Chondrocyte (in vitro differentiated cells): ENCODE measurements around the gene PHF1. TPM values are rescaled to one million over a fixed set of nuclear protein-coding genes. Genes with fewer than 3 reads are reported as not detected.
A peak's percentile ranks its signal among the peaks of the same experiment; 100 is the strongest.

ENCODE experiments used
- DNase-seq: peaks from one replicate; pipeline ENCODE4 v3.0.0; 2021; ENCODE audit warnings: mixed read lengths, low spot score
- H3K27ac Mint-ChIP-seq: one replicate; pipeline ENCODE4 v1.8.0; 2021; ENCODE audit warnings: mild to moderate bottlenecking, moderate library complexity, mixed read lengths; ENCODE audit not compliant: unreplicated experiment
- H3K27me3 Mint-ChIP-seq: 2 replicates; pipeline ENCODE4 v1.8.0; 2021; ENCODE audit warnings: low read depth, mixed read lengths
- H3K36me3 Mint-ChIP-seq: 2 replicates; pipeline ENCODE4 v1.8.0; 2021; ENCODE audit warnings: low read depth, mixed read lengths
- H3K4me1 Mint-ChIP-seq: 2 replicates; pipeline ENCODE4 v1.8.0; 2021; ENCODE audit warnings: low read depth, mild to moderate bottlenecking, mixed read lengths
- H3K4me3 Mint-ChIP-seq: one replicate; pipeline ENCODE4 v1.8.0; 2021; ENCODE audit warnings: mild to moderate bottlenecking, moderate library complexity, mixed read lengths; ENCODE audit not compliant: unreplicated experiment
- H3K9me3 Mint-ChIP-seq: 2 replicates; pipeline ENCODE4 v1.8.0; 2021; ENCODE audit warnings: low read depth, mixed read lengths
- CTCF ChIP-seq: fragments of 200-600 bp; sonication (generic); IDR thresholded peaks from 2 replicates; pipeline ENCODE4 v1.5.0; 2021; ENCODE audit warnings: antibody characterized with exemption, mild to moderate bottlenecking, moderate library complexity
- total RNA-seq: library from RNA; stranded (reverse); gene quantifications from 3 replicates; pipeline ENCODE4 v1.2.1, GENCODE V29; 2021

Gene PHF1
- total RNA-seq, 1 donor from 2014 or later = 43.2 TPM

GRCh38 chr6:33416386-33417127, 5.7 kb downstream of the PHF1 start:
- Mint-ChIP-seq H3K27ac (peak overlapping the region; percentile 99), H3K4me3 (peak overlapping the region; percentile 99), H3K27me3 (no peaks in the 10 kb centered on the region), H3K36me3 (peaks cover 12% of the 10 kb centered on the region), H3K4me1 (peaks cover 71% of the 10 kb centered on the region), H3K9me3 (no peaks in the 10 kb centered on the region)
- TF ChIP-seq CTCF = no peak
- no peak for DNase-seq

- Mint-ChIP-seq H3K4me1 (peaks cover 70% of the 10 kb centered on the region), H3K36me3 (peaks cover 12% of the 10 kb centered on the region), H3K9me3 (no peaks in the 10 kb centered on the region), H3K27ac (peak overlapping the region; percentile 99), H3K27me3 (no peaks in the 10 kb centered on the region), H3K4me3 (peak overlapping the region; percentile 99)
- TF ChIP-seq CTCF = no peak
- no peak for DNase-seq
These were observed 6.5 kb downstream of the PHF1 start for GRCh38 chr6:33417128-33417902.

- peak; percentile 72 for TF ChIP-seq CTCF
- peaks cover 15% of the 10 kb centered on the region for H3K36me3 Mint-ChIP-seq
- DNase-seq = peak; percentile 100
- H3K27ac Mint-ChIP-seq = peak within 1 kb of the TSS; percentile 99
- no peaks in the 10 kb centered on the region for H3K27me3 Mint-ChIP-seq
- H3K4me3 Mint-ChIP-seq = peak within 1 kb of the TSS; percentile 99
- no peaks in the 10 kb centered on the region for H3K9me3 Mint-ChIP-seq
- H3K4me1 Mint-ChIP-seq = peaks cover 64% of the 10 kb centered on the region
These were observed 7.3 kb downstream of the PHF1 start, which contains the start of gene CUTA for GRCh38 chr6:33417903-33418689. CUTA (minus strand) TSS chr6:33418107; CDS start chr6:33418000, 107 bp downstream.

GRCh38 chr6:33418690-33419291, 8.0 kb downstream of the PHF1 start:
- no peaks in the 10 kb centered on the region for H3K9me3 Mint-ChIP-seq
- no peak for DNase-seq

More at GRCh38 chr6:33418690-33419291, 8.0 kb downstream of the PHF1 start:
- H3K36me3 Mint-ChIP-seq = peaks cover 15% of the 10 kb centered on the region
- H3K4me1 Mint-ChIP-seq = peaks cover 64% of the 10 kb centered on the region
- peak overlapping the region; percentile 99 for H3K4me3 Mint-ChIP-seq
- no peaks in the 10 kb centered on the region for H3K27me3 Mint-ChIP-seq
- no peak for TF ChIP-seq CTCF
- peak overlapping the region; percentile 99 for H3K27ac Mint-ChIP-seq
